Gastroesophageal sphincter (tissue), 4 donors: ENCODE data around the gene SCUBE3. TPM values are rescaled to one million over a fixed set of nuclear protein-coding genes. Genes with fewer than 3 reads are reported as not detected.
A peak's percentile ranks its signal among the peaks of the same experiment; 100 is the strongest.

Experiments used
- ATAC-seq: fragments of 150-250 bp; one replicate; pipeline ENCODE4 v1.9.1; 2016; ENCODE audit warnings: mild to moderate bottlenecking, moderate library complexity
- H3K27ac ChIP-seq, 4 donors: fragments of 200-600 bp; sonication (generic) in 3 of 4; 1 replicate in 3 of 4; 2 replicates in 1 of 4; pipeline ENCODE4 v1.5.1; 2016 to 2019
- H3K27me3 ChIP-seq: fragments of 200-600 bp; sonication (generic); one replicate; pipeline ENCODE4 v1.5.1; 2019
- H3K36me3 ChIP-seq, 2 donors: fragments of 200-600 bp; sonication (generic); one replicate each; pipeline ENCODE4 v1.5.1; 2019; ENCODE audit warnings: control low read depth in 1 of 2
- H3K4me1 ChIP-seq, 3 donors: fragments of 200-600 bp; sonication (generic); 1 replicate in 2 of 3; 2 replicates in 1 of 3; pipeline ENCODE4 v1.5.1; 2016 to 2019; ENCODE audit warnings: control low read depth in 2 of 3
- H3K4me3 ChIP-seq, 2 donors: fragments of 200-600 bp; sonication (generic); one replicate each; pipeline ENCODE4 v1.5.1; 2019; ENCODE audit warnings: mild to moderate bottlenecking in 1 of 2, moderate library complexity in 1 of 2
- H3K9me3 ChIP-seq, 3 donors: fragments of 200-600 bp; sonication (generic); one replicate each; pipeline ENCODE4 v1.5.1; 2017 to 2019; ENCODE audit warnings: control low read depth in 2 of 3
- EP300 ChIP-seq: sonication (generic); formaldehyde crosslinking; IDR thresholded peaks from one replicate; pipeline ENCODE4 v1.6.1; 2017; ENCODE audit warnings: antibody characterized with exemption, mild to moderate bottlenecking
- POLR2A ChIP-seq, 2 donors: fragments of 450-650 bp; IDR thresholded peaks; one replicate each; pipeline ENCODE4 v1.6.1; 2017; ENCODE audit warnings: antibody characterized with exemption in 2 of 2, mild to moderate bottlenecking in 2 of 2, moderate library complexity in 1 of 2
- POLR2AphosphoS5 ChIP-seq: sonication (generic); formaldehyde crosslinking; IDR thresholded peaks from one replicate; pipeline ENCODE4 v1.6.1; 2017; ENCODE audit warnings: antibody characterized with exemption
- WGBS, 2 donors: methylation state at CpG; one replicate each; pipeline ENCODE4 v1.1.5; 2018; ENCODE audit warnings: low coverage in 1 of 2; 5-methylcytosine and 5-hydroxymethylcytosine counted together
- total RNA-seq, 4 donors: library from RNA; depleted of rRNA; stranded (reverse); fragments of >200 nt; gene quantifications; one replicate each; pipeline ENCODE4 v1.1.0, GENCODE V29; 2016
- TF ChIP-seq, protein P1 (sequence below), 4 experiments: fragments of 200-600 bp in 2 of 4; fragments of 450-650 bp in 2 of 4; sonication (generic) in 1 of 4; IDR thresholded peaks; one replicate each; pipeline ENCODE4 v1.5.1; 2017 to 2019; ENCODE audit warnings: antibody characterized with exemption in 4 of 4, mild to moderate bottlenecking in 2 of 4, moderate library complexity in 2 of 4

Gene SCUBE3
- total RNA-seq, 4 donors from 2014 or later: 1.4 to 7.2 (median 3.0) TPM

DNA sequence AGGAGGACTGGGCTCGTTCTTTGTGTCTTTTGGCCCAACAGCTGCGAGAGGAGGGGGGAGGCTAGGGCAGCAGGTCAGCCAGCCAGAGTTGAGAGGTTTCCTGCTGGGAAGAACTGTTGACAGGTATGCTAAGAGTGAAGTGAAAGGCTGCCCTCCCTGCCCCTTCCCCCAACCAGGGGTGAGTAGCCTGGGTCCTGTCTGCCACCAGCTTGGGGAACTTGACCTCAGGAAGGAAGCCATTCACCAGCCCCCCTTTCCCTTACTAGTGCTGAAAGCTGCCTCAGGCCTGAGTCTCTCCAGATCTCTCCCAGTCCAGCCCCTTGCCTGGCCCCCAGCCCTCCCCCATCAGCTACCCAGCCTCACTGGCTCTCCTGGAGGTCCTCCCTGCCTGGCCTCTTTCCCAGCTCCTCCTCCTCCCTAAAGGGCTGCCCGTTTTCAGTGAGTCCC is 25.1 kb downstream of the SCUBE3 start:
- 13 to 42% methylated on average over 1 to 3 of the region's 3 CpGs for WGBS, 2 donors
- H3K4me3 ChIP-seq: no peak overlapping the region
- peak; percentile 43 for ATAC-seq
- peaks cover 5 to 54% (median 7%) of the 10 kb centered on the region in 3 donors for H3K4me1 ChIP-seq
- H3K36me3 ChIP-seq: peaks cover 0 to 24% of the 10 kb centered on the region in 2 donors
- TF ChIP-seq POLR2A (IDR thresholded peaks at IDR 0.05): no peak
- TF ChIP-seq, protein P1, sequence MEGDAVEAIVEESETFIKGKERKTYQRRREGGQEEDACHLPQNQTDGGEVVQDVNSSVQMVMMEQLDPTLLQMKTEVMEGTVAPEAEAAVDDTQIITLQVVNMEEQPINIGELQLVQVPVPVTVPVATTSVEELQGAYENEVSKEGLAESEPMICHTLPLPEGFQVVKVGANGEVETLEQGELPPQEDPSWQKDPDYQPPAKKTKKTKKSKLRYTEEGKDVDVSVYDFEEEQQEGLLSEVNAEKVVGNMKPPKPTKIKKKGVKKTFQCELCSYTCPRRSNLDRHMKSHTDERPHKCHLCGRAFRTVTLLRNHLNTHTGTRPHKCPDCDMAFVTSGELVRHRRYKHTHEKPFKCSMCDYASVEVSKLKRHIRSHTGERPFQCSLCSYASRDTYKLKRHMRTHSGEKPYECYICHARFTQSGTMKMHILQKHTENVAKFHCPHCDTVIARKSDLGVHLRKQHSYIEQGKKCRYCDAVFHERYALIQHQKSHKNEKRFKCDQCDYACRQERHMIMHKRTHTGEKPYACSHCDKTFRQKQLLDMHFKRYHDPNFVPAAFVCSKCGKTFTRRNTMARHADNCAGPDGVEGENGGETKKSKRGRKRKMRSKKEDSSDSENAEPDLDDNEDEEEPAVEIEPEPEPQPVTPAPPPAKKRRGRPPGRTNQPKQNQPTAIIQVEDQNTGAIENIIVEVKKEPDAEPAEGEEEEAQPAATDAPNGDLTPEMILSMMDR (IDR thresholded peaks at IDR 0.05): no peak
- TF ChIP-seq POLR2AphosphoS5: no peak
- no peak for TF ChIP-seq EP300
- H3K9me3 ChIP-seq: peaks cover 0 to 7% (median 0%) of the 10 kb centered on the region in 3 donors
- H3K27me3 ChIP-seq: no peaks in the 10 kb centered on the region
- H3K27ac ChIP-seq: peak overlapping the region in 3 of 4 donors; percentile 38 to 43 (median 39)

DNA sequence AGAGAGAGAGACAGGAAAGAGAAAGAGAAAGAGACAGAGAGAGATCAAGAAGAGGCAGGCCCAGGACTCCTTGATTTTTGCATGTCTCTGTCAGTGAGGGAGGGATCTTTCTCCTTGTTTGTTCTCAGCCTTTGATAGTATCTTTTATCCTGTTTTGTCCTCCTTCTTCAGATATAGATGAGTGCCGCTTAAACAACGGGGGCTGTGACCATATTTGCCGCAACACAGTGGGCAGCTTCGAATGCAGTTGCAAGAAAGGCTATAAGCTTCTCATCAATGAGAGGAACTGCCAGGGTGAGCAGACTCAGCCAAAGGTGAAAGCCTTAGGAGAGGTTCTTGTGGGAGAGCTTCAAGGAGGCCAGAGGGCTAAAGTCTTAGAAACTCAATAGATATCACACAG is 25.8 kb downstream of the SCUBE3 start:
- Histone ChIP-seq H3K27ac (peak overlapping the region in 2 of 4 donors; percentile 38 to 43), H3K9me3 (peaks cover 0 to 7% (median 0%) of the 10 kb centered on the region in 3 donors), H3K27me3 (no peaks in the 10 kb centered on the region), H3K4me3 (no peak overlapping the region), H3K36me3 (peaks cover 0 to 30% of the 10 kb centered on the region in 2 donors), H3K4me1 (peaks cover 5 to 54% (median 7%) of the 10 kb centered on the region in 3 donors)
- ATAC-seq: no peak
- WGBS, 2 donors: 74 to 88% methylated on average over 3 to 4 of the region's 4 CpGs
- TF ChIP-seq POLR2AphosphoS5: no peak
- TF ChIP-seq, protein P1 (IDR thresholded peaks at IDR 0.05): no peak
- TF ChIP-seq EP300: no peak
- TF ChIP-seq POLR2A (IDR thresholded peaks at IDR 0.05): no peak

DNA sequence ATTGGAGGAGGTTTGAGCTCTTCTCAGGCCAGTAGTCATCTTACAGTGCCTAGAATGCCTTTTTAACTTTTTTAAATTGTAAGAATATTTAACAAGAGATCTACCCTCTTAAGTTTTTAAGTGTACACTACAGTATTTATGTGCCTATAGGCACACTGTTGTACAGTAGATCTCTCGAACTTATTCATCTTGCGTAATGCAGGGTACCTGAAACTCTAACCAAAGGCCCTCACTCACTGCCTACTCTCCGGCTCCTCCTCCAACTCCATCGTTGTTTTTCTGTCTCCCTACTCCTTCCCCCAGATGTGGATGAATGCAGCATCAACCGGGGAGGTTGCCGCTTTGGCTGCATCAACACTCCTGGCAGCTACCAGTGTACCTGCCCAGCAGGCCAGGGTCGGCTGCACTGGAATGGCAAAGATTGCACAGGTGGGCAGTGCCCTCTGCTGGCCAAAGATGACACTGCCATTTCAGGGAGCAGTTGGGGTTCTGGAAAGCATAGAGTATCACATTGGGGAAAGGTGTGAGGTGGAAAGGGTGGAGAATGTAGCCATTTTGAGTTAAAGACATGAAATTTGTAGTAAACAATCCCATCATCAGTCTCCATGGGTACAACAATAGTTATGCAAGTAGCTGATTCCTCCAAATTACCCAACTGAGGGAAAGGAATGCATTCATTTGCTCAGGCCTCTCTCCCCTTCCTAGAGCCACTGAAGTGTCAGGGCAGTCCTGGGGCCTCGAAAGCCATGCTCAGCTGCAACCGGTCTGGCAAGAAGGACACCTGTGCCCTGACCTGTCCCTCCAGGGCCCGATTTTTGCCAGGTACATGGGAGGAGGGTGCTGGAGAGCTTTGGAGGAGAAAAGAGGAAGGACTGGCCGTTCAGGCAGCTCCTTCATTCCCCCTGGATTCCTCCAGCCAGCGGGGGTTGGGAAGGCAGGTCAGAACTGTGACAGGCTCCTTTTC is 27.4 kb downstream of the SCUBE3 start:
- no peak for TF ChIP-seq EP300
- TF ChIP-seq, protein P1 (IDR thresholded peaks at IDR 0.05): peak; percentile 88 to 98 (median 93)
- H3K27me3 ChIP-seq: no peaks in the 10 kb centered on the region
- peaks cover 0 to 41% of the 10 kb centered on the region in 2 donors for H3K36me3 ChIP-seq
- WGBS, 2 donors: 38 to 57% methylated on average over 5 to 9 of the region's 12 CpGs
- peaks cover 5 to 54% (median 7%) of the 10 kb centered on the region in 3 donors for H3K4me1 ChIP-seq
- peak; percentile 67 for ATAC-seq
- no peaks in the 10 kb centered on the region for H3K9me3 ChIP-seq
- H3K27ac ChIP-seq: peak overlapping the region in 2 of 4 donors; percentile 38 to 41
- H3K4me3 ChIP-seq: no peak overlapping the region

DNA sequence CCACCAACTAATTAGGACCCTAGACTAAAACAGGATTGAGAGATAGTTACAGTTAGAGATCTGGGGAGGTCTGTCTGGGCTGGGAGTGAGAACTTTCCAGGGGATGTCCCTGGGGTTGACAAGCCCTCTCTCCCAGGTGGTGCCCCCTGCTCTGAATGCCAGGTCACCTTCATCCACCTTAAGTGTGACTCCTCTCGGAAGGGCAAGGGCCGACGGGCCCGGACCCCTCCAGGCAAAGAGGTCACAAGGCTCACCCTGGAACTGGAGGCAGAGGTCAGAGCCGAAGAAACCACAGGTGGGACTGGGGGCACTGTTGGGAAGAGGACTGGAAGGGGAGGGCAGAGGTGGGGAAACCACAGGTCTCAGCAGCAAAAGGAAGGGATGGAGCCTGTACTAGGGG is 28.7 kb downstream of the SCUBE3 start:
- ATAC-seq: no peak

More for the DNA sequence above, 28.7 kb downstream of the SCUBE3 start:
- H3K9me3 ChIP-seq: no peaks in the 10 kb centered on the region
- peaks cover 0 to 44% of the 10 kb centered on the region in 2 donors for H3K36me3 ChIP-seq
- no peak overlapping the region for H3K27ac ChIP-seq
- no peak overlapping the region for H3K4me3 ChIP-seq
- TF ChIP-seq POLR2AphosphoS5 (no peak), POLR2A (IDR thresholded peaks at IDR 0.05) (no peak), EP300 (no peak)
- TF ChIP-seq, protein P1 (IDR thresholded peaks at IDR 0.05): no peak
- WGBS, 2 donors: no CpG with 5 or more reads among the region's 5 CpGs
- H3K4me1 ChIP-seq: peaks cover 5 to 54% (median 7%) of the 10 kb centered on the region in 3 donors
- no peaks in the 10 kb centered on the region for H3K27me3 ChIP-seq
